ENCODE results near the gene ITPRID1.

ITPRID1 gene

GRCh38 chr7:31633894-31634494 is 120.1 kb downstream of the ITPRID1 start:
- peak; percentile 2 for DNase-seq (ENCODE audit: low read depth, low spot score)

DNA sequence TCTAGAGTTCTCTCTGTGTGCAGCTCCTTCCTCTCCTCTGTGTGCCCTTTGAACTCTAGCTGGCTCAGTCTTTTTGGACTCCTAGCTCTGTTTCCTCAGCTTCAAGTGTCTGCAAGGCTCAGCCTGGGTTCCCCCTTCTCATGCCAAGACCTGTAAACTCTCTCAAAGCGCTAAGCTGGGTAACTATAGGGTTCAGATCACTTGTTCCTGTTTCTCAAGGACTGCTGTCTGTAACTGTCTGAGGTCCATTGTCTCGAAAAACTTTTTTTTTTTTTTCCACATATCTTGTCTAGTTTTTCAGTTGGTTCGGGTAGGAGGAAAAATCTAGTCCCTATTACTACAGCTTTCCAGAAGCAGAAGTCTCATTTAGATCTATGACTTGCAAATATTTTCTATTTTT is 126.5 kb downstream of the ITPRID1 start:
- DNase-seq (ENCODE audit: low read depth, low spot score) = no peak

GRCh38 chr7:31642681-31643115 is 128.8 kb downstream of the ITPRID1 start:
- no peak for DNase-seq (ENCODE audit: low read depth, low spot score)

DNA sequence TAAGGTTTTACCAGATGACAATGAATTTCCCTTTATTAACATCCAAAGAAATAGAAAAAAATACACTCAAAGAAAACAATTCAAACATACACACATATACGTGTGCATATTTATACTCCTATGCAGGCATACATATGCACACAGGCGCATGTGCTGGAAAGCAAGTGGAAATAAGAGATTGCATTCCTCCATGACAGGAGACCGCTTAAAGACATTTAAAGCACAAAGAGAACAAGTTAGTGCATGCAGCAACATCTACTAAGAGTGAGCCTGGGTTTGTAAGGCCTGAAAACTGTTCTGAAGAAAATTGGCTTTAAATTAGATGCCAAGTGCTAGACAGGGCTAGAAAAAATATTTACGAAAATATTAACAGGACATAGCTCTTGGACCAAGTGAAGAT is 133.1 kb downstream of the ITPRID1 start:
- no peak for DNase-seq (ENCODE audit: low read depth, low spot score)

DNA sequence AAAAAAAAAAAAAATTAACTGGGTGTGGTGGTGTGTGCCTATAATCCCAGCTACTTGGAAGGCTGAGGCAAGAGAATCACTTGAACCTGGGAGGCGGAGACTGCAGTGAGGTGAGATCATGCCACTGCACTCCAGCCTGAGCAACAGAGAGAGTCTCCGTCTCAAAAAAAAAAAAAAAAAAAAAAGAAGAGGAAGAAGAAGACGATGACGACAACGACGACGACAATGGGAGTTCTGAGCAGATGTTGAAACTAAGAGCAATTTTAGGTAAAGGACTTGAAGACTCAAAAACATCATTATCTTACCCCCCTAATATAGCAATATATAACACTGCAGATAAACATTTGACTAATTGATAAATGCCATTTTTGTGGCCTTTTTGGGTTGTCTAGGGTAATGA is 133.6 kb downstream of the ITPRID1 start:
- no peak for DNase-seq (ENCODE audit: low read depth, low spot score)

GRCh38 chr7:31648288-31648687 is 134.4 kb downstream of the ITPRID1 start:
- no peak for DNase-seq (ENCODE audit: low read depth, low spot score)

- DNase-seq (ENCODE audit: low read depth, low spot score) = no peak
These were observed 135.0 kb downstream of the ITPRID1 start for GRCh38 chr7:31648880-31649279.

GRCh38 chr7:31651234-31652062 is 137.6 kb downstream of the ITPRID1 start:
- no peak for DNase-seq (ENCODE audit: low read depth, low spot score)

DNA sequence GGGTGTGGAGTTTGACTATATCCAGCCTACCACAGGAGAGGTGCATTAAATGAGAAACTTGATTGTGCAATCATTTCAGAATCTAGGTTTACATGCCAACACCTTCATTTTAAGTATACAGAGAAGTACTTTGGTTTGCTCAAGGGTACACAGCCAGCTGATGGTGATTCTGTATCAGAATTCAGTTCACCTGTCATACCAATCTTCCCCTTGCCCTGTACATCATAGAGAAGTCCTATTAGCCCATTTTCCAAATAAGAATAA is 138.1 kb downstream of the ITPRID1 start:
- DNase-seq (ENCODE audit: low read depth, low spot score) = no peak

DNA sequence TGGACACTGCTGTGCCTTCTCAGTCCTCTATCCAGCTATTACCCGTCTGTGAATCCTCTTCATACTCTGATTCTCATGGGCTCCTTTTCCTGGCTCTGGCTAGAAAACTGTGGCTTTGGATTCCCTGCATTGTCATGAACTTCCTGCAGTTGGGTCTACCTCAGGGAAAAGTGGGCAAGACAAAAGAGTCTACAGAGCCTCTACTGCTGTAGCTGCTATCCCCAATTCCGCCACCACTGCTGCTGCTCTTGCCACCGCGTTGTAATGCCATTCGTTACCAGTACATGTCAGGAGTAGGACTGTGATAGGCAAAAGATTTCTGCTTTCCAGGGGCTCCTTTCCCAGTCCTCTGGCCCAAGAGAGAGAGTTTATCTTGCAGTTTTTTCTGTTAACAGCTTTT is 149.2 kb downstream of the ITPRID1 start:
- DNase-seq (ENCODE audit: low read depth, low spot score) = no peak

DNA sequence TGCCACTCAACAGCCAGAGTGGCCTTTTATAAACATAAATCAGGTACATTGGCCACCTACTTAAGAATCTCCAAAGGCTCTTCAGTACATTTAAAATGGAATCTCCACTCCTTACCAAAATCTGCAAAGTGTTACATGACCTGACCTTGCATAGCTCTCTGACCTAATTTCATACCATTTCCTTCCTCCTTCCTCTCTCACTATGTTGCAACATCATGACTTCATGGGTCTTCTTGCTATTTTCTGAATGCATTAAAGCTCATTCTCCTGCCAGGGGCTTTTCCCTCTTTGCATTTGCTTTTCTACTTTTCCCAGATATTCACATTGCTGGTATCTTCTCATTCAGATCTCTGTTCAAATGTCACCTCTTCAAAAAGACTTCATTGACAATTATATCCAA is 151.0 kb downstream of the ITPRID1 start:
- no peak for DNase-seq (ENCODE audit: low read depth, low spot score)

GRCh38 chr7:31665546-31665945 is 151.7 kb downstream of the ITPRID1 start:
- no peak for DNase-seq (ENCODE audit: low read depth, low spot score)

DNA sequence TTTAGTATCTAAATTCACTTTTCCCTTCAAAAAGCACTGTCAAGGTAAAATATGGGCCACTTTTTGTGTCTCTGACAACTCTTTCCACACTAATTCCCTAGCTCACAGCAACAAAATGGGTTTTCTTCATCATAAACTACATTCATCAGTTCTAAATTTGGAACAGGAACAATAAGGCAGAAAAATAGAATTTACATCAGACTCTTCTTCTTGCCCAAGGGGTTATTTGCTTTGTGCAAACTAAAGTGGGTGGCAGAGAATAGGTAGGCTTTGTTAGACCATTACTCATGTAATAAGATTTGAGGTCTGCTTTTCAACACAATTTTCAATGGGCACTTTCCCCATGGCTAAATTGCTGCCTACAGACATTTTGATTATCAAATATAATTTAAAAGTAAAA is 155.6 kb downstream of the ITPRID1 start:
- no peak for DNase-seq (ENCODE audit: low read depth, low spot score)

DNA sequence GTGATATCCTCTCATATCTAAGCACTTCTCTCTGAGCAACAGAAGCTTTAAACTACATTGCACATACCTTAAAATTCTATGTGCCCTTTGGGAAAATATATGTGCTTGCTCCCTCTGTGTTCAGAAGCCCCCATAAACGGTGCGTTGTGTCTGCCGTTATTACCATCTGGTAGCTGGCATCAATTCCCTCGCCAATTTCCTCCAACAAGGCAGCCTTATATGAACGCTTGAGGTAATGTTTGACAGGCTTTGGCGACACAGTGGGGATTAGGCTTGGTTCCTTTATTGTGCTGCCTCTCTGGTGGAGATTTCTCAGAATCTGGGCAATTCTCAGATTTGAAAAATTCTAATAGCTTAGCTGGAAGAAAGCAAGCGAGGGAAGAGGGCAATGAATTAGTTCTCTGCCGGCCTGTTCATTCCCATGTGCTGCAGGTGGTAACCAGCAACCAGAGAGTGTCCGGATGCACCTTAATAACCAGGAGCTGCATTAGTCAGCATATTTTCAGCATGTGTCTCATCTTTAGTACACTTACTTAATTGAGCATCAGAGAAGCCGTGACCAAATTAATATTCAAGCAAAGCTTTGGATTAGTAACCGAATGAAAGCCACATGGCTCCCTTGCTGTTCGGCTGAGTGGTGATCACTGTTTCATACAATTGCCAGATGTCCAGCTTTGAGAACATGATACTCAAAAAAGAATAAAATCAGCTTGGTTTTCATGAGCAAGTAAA is 165.8 kb downstream of the ITPRID1 start:
- no peak for DNase-seq (ENCODE audit: low read depth, low spot score)

DNA sequence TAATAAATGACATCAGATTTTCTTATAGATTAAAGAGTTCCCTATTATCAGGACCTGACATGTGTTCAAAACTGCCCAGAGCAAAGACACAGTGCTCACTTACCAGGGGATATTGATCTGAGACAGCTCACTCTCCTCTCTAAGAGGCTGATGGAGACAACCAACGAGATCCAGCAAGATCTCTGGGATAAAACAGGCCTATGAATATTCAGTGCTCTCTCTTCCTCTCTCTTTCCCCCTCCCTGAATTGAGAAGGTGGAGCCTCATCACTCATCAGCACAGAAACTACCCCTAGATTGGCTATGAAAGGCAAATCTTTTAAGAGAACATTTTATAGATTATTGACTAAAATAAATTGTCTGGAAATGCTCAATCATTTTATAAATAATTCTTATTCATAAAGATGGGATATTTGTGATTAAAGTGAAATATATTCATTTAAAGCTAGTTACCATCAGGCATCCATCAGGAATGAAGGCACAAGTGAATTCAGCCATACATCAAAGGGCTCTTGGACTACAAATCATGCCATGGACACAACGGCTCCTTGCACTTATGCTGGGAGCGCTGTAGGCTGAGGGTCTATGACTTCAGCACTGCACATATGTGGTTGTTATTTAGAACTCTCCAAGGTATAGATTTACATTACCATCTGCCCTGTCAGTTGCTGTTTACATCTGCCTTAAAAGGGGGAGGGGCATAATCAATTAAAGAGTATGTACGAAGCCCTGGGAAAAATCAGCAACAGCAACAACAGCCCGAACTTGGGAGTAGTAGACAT is 169.7 kb downstream of the ITPRID1 start:
- DNase-seq (ENCODE audit: low read depth, low spot score) = no peak

GRCh38 chr7:31687024-31687748 is 173.3 kb downstream of the ITPRID1 start, which contains the start of gene PPP1R17:
Gene PPP1R17 (plus strand): TSS chr7:31687215. CDS start chr7:31692442, 5,227 bp downstream.
- DNase-seq (ENCODE audit: low read depth, low spot score) = no peak

GRCh38 chr7:31688372-31688771 is 174.5 kb downstream of the ITPRID1 start:
- DNase-seq (ENCODE audit: low read depth, low spot score) = no peak

DNA sequence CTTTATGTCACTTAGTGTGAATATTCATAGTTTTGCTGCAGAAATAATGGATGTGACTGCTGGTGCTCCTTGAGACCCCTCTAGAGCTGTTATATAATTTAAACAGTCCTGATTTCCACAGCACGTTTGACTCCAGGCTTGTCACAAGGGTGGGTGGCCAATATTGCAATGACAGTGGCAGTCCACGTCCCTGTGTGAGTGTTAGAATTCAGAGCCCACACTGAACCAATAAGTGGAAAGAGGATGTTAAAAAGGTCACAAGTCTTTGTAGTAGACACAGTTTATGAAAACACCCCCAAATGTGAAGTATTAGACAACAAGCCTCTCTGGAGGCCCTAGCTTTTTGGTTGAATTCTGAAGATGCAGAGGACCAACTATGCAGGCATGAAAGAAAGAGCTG is 175.1 kb downstream of the ITPRID1 start:
- no peak for DNase-seq (ENCODE audit: low read depth, low spot score)

GRCh38 chr7:31690935-31691334 is 177.0 kb downstream of the ITPRID1 start:
- DNase-seq (ENCODE audit: low read depth, low spot score) = no peak

DNA sequence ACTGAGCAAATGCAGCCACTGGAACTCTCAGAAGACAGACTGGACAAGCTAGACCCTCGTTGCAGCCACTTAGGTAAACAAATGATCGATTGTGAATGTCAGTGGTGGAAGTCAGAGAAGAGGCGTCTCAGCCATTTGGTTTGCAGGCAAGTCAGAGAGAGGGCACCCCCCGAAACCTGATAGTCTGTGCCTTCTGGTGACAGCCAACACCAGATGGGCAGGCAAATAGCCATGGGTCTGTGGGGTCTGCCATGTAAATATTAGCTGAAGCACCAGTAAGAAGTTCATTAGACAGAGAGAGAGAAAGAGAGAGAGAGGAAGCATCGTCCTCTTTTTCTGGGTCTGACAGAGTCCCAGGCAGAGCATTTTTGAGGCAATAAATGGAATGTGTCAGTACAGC is 178.6 kb downstream of the ITPRID1 start:
- no peak for DNase-seq (ENCODE audit: low read depth, low spot score)

GRCh38 chr7:31692871-31693270 is 179.0 kb downstream of the ITPRID1 start:
- no peak for DNase-seq (ENCODE audit: low read depth, low spot score)
